GM19467 (cell line): ENCODE results near the gene PLEKHG4B.
"Not testable (repeated sequence)": the region's sequence is repeated elsewhere in the genome, so short reads cannot be mapped to it uniquely, and the experiment has no call there.

Experiments used
- ATAC-seq: cut with Tn5 transposase; IDR thresholded peaks from one replicate; pipeline ENCODE4 v1.9.1; 2021; ENCODE audit warnings: mild to moderate bottlenecking, moderate library complexity; ENCODE audit not compliant: unreplicated experiment

Gene PLEKHG4B

GRCh38 chr5:218457-219291 is 126.7 kb downstream of the PLEKHG4B start:
- peak; percentile 13 for ATAC-seq

GRCh38 chr5:219460-219863 is 127.5 kb downstream of the PLEKHG4B start:
- ATAC-seq, result no peak

- ATAC-seq, result peak; percentile 26
Observed at GRCh38 chr5:219991-220390, 128.0 kb downstream of the PLEKHG4B start.

GRCh38 chr5:222951-223715 is 131.2 kb downstream of the PLEKHG4B start:
- not testable (repeated sequence) for ATAC-seq

GRCh38 chr5:223791-224190 is 131.8 kb downstream of the PLEKHG4B start:
- ATAC-seq, result no peak

GRCh38 chr5:225334-225733 is 133.4 kb downstream of the PLEKHG4B start:
- no peak for ATAC-seq

GRCh38 chr5:227375-227774 is 135.4 kb downstream of the PLEKHG4B start:
- ATAC-seq, result not testable (repeated sequence)

- no peak for ATAC-seq
Observed at GRCh38 chr5:228886-229285, 136.9 kb downstream of the PLEKHG4B start.

- no peak for ATAC-seq
Observed at GRCh38 chr5:230711-231110, 138.7 kb downstream of the PLEKHG4B start.

GRCh38 chr5:231661-232060 is 139.7 kb downstream of the PLEKHG4B start:
- no peak for ATAC-seq

GRCh38 chr5:233426-233825 is 141.5 kb downstream of the PLEKHG4B start:
- ATAC-seq, result not testable (repeated sequence)

GRCh38 chr5:234450-234849 is 142.5 kb downstream of the PLEKHG4B start:
- ATAC-seq, result no peak

GRCh38 chr5:235527-235926 is 143.6 kb downstream of the PLEKHG4B start:
- not testable (repeated sequence) for ATAC-seq

- ATAC-seq, result not testable (repeated sequence)
Observed at GRCh38 chr5:237931-238330, 146.0 kb downstream of the PLEKHG4B start.
